HT-29 (cell line): ENCODE results near the gene UTS2B. TPM values are rescaled to one million over a fixed set of nuclear protein-coding genes. Genes with fewer than 3 reads are reported as not detected.

ENCODE experiments used
- DNase-seq: peaks from one replicate; pipeline ENCODE4 v3.0.0-alpha.2; 2015; ENCODE audit warnings: low spot score
- total RNA-seq: library from RNA; depleted of rRNA; stranded (reverse); fragments of >200 nt; shearing (Covaris generic); gene quantifications from 2 replicates; pipeline ENCODE4 v1.2.3, GENCODE V29; 2014; rRNA removed

Gene UTS2B
- total RNA-seq, 1 experiment from 2014 or later = 0.64 TPM

DNA sequence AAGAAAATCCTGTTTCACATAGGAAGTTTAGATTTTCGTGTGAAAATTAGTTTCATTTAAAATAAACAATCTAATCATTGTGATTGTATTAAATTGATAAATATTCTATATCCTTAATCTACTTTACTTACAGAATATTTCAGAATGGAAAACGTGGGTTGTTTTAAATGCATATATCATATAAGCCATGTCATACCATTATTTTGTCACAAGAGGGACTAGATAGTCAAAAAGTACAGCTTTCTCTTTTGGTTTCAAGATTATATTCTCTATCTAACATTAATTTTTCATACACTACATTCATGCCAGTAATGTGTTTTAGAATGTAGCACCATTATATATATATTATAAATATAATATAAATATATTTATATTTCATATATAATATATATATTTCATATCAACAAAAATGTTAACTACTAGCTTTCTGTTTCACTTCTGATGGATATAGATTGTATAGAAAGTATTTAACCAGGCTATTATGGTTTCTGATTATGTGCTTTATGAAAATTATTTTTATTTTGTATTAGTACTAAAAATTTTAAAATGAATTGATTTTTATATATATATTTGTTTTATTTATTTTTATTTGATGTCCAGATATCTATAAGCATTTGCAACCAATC, 86.0 kb downstream of the UTS2B start:
- DNase-seq = no peak

DNA sequence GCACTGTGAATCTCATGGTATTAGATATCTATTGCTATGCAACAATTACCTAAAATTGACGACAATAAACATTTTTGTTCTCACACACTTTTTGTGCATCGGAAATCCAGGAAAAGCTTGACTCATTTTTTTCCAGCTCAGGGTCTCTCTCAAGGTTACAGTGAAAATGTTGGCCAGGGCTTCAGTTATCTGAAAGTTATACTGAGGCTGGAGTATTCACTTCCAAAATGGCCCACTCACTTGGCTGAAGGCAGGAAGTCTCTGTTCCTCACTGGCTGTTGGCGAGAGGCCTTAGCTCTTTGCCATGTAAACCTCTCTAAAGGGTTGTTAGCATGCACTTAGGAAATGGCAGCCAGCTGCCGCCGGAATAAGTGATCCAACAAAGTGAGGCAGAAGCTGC, 89.8 kb downstream of the UTS2B start:
- DNase-seq = no peak

DNA sequence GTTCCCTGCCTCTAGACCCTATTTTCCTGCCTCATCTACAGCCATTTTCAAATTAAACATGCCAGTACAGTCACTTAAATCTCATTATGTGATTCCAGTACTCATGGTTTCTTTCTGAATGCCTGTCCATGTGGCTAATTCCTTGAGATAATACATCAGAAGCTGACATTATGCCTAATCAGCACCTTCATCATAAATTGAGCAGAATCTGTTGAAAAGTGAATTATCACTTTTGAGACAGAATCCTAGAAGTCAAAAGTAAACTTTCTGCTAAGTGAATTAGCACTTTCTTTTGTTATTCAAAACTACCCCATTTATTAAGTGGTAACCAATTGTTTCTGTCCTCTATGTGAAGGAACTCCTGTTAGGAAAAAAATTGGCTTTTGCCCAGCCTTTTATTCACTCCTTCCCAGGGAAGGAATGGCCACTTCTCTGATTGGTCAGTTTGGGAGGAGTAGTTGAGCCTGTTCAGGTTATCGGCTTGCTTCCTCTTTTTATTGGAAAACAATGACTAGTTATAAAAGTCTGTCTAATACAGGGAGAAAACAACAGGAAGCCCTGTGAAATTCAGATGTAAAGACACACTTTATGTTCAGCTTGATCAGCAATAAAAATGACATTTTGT, 90.8 kb downstream of the UTS2B start:
- DNase-seq = peak; percentile 50

DNA sequence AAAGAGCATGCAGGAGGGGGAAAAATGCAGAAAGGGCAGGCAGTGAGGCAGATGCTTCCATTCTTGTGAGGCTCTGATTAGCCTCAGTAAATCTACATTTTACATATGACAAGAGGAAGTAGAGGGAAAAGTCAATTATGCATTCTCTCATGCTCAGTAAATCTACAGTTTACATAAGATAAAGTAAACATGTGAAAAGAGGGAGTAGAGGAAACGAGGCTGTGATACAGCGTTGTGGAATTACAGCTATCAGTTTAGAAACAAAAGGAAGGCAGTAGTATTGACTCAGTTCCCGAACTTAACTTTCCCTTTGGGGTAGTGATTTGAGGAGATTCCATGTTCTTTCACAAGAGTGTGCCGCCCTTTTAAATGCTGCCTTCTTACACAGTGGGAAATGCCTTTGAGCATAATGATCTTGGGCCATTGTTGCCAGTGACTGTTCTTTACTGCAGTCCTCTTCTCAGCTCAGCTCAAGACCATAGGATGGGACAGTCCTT, 92.0 kb downstream of the UTS2B start:
- peak; percentile 39 for DNase-seq

DNA sequence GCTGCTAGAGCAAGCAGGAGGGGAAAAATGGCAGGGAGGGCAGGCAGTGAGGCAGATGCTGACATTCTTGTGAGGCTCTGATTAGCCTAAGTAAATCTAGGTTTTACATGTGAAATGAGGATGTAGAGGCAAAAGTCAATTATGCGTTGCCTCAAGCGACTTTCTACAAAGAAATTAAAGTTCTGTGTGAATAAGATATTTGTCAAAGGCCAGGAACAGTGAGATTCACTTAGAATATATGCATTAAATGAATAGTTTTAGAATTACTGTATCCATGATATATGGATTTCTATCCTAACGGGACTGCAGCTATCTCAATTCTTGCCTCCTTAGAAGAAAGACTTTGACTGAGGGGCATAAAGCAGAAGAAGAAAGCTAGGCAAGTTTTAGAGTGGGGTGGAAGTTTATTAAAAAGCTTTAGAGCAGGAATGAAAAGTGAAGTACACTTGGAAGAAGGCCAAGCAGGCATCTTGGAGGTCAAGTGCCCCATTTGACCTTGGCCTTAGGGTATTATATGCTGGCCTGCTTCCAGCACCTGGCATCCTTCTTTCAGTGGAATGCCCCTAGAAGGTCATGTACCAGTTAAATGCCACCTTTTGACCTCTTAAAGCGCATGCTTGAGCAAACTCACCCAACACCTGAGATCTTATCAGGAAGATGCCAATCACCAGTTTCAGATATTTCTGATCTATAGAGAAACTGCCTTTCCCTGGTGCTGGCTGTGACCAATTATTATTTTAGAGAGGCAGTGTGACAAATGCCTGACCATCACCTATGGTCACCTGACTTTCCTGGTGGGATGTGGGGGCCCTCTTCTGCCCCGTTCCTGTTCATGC, 93.1 kb downstream of the UTS2B start:
- no peak for DNase-seq

DNA sequence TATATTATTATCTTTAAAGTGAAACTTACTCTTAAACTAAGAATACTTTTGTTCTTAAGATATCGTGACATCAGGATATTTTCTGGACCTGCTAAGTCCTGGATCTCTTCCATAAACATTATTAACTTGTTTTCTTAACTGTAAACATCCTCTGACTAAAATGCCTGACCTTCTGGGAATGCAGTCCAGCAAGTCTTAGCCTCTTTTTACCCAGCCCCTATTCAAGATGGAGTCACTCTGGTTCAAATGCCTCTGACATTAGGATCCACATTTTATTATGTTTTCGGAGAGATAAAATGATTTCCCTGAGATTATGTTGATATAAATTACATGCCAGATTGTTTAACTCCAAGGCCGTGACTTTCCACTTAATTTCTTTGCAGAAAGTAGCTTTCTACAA, 93.7 kb downstream of the UTS2B start:
- DNase-seq = no peak

DNA sequence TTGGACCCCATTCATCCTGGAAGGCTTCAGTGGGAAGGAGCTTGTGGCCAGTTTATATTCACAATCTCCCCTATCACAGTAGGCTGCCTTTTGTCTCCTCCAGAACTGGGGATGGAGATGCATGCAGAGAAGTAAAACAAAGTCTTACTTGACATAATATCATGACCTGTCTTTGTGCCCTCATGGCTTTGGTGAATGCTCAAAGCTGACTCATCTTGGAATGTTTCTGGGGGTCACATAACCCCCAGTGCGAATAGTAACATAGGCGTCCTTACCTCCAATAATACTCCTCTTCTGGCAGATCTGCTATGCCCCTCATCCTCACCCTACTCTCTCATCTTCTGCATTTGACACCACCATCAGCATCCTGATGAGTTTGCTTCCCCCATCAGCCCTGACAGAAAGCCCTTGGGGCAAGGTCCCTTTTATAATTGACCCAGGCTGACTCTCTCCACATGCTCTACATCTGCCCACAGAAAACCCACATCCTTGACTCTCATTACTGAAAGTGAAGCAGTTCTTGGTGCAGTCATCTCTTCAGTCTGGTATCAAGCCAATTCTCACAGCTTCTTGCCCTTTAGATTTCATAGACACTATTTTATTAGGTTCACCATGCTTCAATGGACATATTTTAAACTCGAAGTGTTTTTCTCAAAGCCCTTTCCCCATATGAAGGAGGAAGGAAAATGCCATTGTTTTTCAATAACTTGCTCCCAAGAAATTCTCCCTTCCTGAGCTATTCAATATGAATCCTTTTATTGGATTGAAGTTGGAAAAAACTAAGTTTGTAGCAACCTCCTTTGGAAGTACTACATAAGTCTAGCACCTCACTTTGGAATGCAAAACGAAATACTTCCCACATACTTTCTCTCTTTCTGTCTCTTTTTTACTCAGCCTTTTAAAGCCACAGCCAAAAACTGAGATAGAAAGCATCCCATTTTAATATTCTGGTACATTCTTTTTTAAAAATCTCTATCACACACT, 94.7 kb downstream of the UTS2B start:
- DNase-seq = no peak

DNA sequence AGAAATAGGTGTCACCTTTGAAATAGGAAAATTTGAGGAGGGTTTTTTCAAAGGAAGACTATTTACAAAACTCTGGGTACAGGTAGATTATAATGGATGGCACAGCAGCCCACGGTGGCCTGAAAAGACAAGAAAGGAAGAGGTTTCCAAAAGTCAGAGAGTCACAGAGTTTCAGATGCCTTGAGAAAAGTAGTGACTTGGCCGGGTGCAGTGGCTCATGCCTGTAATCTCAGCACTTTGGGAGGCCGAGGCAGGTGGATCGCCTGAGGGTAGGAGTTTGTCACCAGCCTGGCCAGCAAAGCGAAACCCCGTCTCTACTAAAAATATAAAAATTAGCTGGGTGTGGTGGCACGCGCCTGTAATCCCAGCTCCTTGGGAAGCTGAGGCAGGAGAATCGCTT, 96.1 kb downstream of the UTS2B start:
- DNase-seq = no peak

DNA sequence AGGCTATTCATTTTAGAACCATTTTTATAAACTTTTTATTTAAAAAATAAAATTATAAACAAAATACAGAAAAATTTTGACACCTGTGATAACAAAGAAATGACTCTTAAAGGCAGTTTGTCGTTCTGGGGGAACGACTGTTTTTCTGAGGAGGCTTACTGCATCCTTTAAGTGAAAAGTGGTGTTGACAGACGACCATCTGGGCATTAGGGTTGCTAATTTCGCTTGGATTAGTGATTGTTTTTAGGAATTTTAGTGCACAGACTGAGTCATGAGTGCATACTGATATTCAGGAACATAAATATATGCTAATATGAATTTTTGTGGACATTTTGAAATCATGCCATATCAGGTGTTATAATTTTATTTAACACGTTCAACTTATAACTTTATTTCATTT, 102.8 kb downstream of the UTS2B start:
- no peak for DNase-seq

DNA sequence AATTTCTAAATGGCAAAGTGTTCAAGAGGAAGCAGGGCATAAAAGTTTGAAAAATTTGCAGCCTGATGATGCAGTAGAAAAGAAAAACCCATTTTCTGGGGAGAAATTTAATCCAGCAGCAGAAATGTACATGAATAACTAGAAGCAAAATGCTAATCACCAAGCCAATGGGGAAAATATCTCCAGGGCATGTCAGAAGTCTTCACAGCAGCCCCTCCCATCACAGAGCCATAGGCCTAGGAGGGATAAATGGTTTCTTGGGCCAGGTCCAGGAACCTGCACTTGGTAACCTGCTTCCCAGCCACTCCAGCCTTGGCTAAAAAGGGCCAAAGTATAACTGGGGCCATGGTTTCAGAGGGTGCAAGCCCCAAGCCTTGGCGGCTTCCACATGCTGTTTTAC, 108.7 kb downstream of the UTS2B start:
- no peak for DNase-seq

DNA sequence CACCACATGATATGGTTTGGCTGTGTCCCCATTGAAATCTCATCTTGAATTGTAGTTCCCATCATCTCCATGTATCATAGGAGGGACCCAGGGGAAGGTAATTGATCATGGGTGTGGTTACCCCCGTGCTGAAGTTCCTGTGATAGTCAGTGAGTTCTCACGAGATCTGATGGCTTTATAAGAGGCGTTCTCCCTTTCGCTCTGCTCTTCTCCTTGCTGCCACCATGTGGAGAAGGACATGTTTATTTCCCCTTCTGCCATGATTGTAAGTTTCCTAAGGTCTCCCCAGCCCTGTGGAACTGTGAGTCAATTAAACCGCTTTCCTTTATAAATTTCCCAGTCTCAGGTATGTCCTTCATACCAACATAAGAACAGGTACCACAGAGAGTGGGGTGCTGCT, 109.4 kb downstream of the UTS2B start:
- DNase-seq = no peak

DNA sequence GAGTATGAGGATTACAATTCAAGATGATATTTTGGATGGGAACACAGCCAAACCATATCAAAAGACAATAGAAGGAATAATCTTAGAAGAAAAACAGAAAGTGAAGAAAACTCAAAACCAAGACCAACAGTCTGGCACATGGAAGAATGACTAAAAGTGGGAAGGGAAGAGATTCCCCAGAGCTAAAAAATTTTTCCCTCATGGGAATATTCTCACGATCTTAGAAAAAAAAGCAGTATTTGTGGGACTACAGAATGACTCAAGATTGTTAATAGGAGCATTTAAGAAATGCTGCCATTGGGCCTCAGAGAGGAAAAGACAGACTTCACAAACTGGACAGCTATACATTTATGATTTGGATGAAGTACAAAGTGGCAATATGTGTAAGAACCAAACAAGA, 113.0 kb downstream of the UTS2B start:
- no peak for DNase-seq

Other genes with a start within 250 kb of the UTS2B start
- gene OSTN, start 131.3 kb downstream of the UTS2B start, total RNA-seq = not detected in 2 replicates
- gene CCDC50, start 1.1 kb downstream of the UTS2B start, total RNA-seq = 27.9 and 42.2 TPM in 2 replicates
- gene PYDC2, start 130.6 kb upstream of the UTS2B start, total RNA-seq = not detected in 2 replicates